ENCODE measurements around the gene PJA1. TPM values are rescaled to one million over a fixed set of nuclear protein-coding genes. Genes with fewer than 3 reads are reported as not detected.

PJA1 gene
- total RNA-seq, 1 donor from 2014 or later, result 11.3 TPM

DNA sequence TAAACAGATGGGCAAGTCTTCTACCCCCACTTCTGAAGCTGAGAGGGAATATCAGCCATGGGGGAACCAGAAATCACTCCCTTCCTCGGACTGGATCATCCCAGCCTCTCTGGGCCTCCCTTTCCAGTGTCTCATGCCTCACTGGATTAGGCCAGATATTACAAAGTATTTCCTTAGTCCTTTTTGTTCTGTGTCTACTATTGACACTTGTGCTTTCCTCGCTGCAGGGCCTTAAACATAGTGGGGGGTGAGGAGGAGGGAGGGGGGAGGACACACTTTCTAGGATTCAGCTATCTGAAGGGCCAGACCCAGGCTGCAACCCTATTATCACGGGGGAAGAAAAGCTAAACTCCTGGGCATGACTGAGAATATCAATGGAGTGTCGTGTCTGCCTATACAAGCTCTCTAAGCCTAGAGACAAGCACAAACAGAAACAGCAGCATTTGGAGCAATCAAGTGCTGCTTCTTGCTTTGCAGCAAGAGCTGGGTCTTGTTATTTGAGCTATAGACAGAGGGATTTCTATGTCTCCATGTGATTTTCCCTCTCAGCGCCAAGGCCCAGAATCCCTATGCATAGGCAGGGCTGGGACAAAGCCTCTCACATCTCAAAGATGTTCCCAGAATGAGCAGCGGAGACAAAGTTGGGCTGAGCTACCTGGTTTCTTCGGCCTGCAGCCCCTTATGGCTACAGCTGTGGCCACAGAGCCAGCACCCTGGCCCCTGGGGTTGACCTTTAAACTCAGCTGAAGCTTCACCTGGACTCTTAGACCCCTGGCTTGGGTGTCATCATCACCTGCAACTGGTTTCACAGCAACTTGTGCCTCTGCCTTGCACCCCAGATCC is 20.2 kb downstream of the PJA1 start:
- Mint-ChIP-seq H3K9me3 (ENCODE audit: unreplicated experiment) (no peaks in the 10 kb centered on the region), H3K4me3 (ENCODE audit: unreplicated experiment) (no peak overlapping the region), H3K4me1 (ENCODE audit: unreplicated experiment) (no peaks in the 10 kb centered on the region), H3K36me3 (ENCODE audit: low read depth, unreplicated experiment) (no peaks in the 10 kb centered on the region), H3K27ac (ENCODE audit: unreplicated experiment) (no peak overlapping the region), H3K27me3 (ENCODE audit: unreplicated experiment) (no peaks in the 10 kb centered on the region)
- TF ChIP-seq, protein P1, sequence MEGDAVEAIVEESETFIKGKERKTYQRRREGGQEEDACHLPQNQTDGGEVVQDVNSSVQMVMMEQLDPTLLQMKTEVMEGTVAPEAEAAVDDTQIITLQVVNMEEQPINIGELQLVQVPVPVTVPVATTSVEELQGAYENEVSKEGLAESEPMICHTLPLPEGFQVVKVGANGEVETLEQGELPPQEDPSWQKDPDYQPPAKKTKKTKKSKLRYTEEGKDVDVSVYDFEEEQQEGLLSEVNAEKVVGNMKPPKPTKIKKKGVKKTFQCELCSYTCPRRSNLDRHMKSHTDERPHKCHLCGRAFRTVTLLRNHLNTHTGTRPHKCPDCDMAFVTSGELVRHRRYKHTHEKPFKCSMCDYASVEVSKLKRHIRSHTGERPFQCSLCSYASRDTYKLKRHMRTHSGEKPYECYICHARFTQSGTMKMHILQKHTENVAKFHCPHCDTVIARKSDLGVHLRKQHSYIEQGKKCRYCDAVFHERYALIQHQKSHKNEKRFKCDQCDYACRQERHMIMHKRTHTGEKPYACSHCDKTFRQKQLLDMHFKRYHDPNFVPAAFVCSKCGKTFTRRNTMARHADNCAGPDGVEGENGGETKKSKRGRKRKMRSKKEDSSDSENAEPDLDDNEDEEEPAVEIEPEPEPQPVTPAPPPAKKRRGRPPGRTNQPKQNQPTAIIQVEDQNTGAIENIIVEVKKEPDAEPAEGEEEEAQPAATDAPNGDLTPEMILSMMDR (IDR thresholded peaks at IDR 0.05; ENCODE audit: unreplicated experiment), result no peak
- no peak for DNase-seq (ENCODE audit: low spot score)

DNA sequence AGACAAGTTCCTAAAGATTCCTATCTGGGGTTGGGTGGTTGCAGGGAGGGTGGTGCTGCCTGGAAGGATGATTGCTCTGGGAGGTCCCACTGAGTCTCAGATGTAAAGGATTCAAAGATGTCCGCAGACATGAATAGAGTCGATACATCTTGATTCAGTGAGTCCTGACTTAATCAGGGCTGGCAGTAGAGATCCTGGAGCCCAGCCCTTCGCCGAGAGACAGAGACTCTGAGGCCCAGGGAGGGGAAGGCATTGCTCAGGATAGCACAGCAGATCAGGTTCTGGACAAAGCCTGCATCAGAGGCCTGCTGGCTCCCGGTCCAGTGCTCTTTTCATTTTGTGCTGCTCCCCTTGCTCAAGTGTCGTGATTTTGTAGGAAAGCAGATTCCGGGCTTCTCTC is 21.7 kb downstream of the PJA1 start:
- H3K4me3 Mint-ChIP-seq (ENCODE audit: unreplicated experiment), result no peak overlapping the region
- TF ChIP-seq, protein P1 (IDR thresholded peaks at IDR 0.05; ENCODE audit: unreplicated experiment), result no peak
- no peak for DNase-seq (ENCODE audit: low spot score)
- no peaks in the 10 kb centered on the region for H3K36me3 Mint-ChIP-seq (ENCODE audit: low read depth, unreplicated experiment)
- no peaks in the 10 kb centered on the region for H3K4me1 Mint-ChIP-seq (ENCODE audit: unreplicated experiment)
- no peaks in the 10 kb centered on the region for H3K9me3 Mint-ChIP-seq (ENCODE audit: unreplicated experiment)
- no peak overlapping the region for H3K27ac Mint-ChIP-seq (ENCODE audit: unreplicated experiment)
- H3K27me3 Mint-ChIP-seq (ENCODE audit: unreplicated experiment), result no peaks in the 10 kb centered on the region

DNA sequence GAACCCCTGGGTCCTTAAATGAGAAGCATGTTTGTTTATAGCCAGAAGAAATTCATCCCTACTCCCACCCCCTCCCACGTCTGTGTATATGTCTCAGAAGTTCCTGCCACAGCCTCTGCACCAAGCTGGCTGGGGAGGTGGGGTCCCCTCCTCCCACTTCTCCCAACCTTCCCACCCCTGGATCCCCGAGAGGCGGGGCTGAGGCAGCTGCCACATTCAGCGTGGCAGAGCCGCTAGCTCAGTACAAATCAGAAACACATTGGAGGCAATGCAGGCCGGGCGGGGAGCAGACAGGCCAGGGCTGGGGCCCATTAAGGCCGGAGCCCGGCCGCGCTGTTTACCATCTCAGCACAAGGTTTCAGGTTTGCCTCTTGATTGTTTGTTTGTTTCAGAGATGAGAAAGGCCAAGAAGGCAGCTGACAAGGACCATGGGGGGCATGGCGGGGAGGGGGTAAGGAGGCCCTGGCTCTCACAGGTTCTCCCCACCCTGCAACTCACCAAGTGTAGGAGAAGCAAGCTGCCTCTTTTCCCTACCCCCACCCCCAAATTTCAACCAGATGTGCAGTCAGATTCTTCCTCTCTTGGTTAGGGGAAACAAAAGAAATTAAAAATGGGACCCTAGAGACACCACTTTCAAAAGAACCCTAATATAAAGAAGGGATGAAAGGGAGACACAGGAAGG is 22.3 kb downstream of the PJA1 start:
- Mint-ChIP-seq H3K9me3 (ENCODE audit: unreplicated experiment) (no peaks in the 10 kb centered on the region), H3K27me3 (ENCODE audit: unreplicated experiment) (no peaks in the 10 kb centered on the region), H3K4me1 (ENCODE audit: unreplicated experiment) (no peaks in the 10 kb centered on the region), H3K27ac (ENCODE audit: unreplicated experiment) (no peak overlapping the region), H3K4me3 (ENCODE audit: unreplicated experiment) (no peak overlapping the region), H3K36me3 (ENCODE audit: low read depth, unreplicated experiment) (no peaks in the 10 kb centered on the region)
- TF ChIP-seq, protein P1 (IDR thresholded peaks at IDR 0.05; ENCODE audit: unreplicated experiment), result no peak
- no peak for DNase-seq (ENCODE audit: low spot score)

DNA sequence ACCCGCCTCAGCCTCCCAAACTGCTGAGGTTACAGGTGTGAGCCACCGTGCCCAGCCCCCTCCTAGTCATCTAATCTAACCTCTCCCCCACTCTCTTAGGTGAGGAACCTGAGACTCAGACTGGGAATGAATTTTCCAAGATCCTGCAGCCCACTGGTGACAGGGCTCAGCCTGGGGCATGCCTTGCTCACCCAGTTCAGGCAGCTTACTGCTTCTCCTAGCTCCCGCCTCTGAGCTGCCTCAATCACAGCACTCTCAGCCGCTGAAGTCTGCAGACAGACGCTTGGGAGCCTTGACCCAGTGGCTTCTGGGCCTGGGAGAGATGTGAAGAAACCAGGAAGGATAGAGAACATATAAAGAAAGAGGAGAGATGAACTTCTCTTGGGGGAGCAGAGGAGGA is 24.4 kb downstream of the PJA1 start:
- Mint-ChIP-seq H3K36me3 (ENCODE audit: low read depth, unreplicated experiment) (no peaks in the 10 kb centered on the region), H3K27me3 (ENCODE audit: unreplicated experiment) (no peaks in the 10 kb centered on the region), H3K4me3 (ENCODE audit: unreplicated experiment) (no peak overlapping the region), H3K27ac (ENCODE audit: unreplicated experiment) (no peak overlapping the region), H3K4me1 (ENCODE audit: unreplicated experiment) (peaks cover 4% of the 10 kb centered on the region), H3K9me3 (ENCODE audit: unreplicated experiment) (no peaks in the 10 kb centered on the region)
- TF ChIP-seq, protein P1 (IDR thresholded peaks at IDR 0.05; ENCODE audit: unreplicated experiment), result no peak
- DNase-seq (ENCODE audit: low spot score), result no peak

DNA sequence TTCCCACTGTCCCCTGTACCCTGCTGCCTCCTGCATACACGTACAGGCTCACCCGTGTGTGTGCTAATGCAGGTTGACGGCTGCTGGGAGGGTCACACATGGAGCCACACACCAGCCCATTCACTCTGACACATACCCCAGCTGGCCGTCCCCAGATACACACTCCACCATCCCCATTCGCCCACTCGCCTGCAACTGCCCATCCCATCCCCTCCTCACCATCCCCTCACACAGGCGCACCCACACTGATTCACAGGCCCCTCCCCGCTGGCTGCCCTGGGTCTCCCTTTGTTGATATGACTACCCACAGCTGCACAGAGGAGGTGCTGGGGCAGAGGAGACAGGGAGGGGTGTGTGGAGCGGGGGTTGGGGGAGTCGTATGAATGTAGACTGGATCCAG is 25.7 kb downstream of the PJA1 start:
- Mint-ChIP-seq H3K27ac (ENCODE audit: unreplicated experiment) (no peak overlapping the region), H3K9me3 (ENCODE audit: unreplicated experiment) (no peaks in the 10 kb centered on the region), H3K27me3 (ENCODE audit: unreplicated experiment) (no peaks in the 10 kb centered on the region), H3K4me1 (ENCODE audit: unreplicated experiment) (peaks cover 6% of the 10 kb centered on the region), H3K36me3 (ENCODE audit: low read depth, unreplicated experiment) (no peaks in the 10 kb centered on the region), H3K4me3 (ENCODE audit: unreplicated experiment) (no peak overlapping the region)
- no peak for DNase-seq (ENCODE audit: low spot score)
- TF ChIP-seq, protein P1 (IDR thresholded peaks at IDR 0.05; ENCODE audit: unreplicated experiment), result no peak

Data from endothelial cell (in vitro differentiated cells).